MM.1S (cell line): ENCODE data around the gene PRLHR.

Experiments
- DNase-seq: peaks from one replicate; pipeline ENCODE4 v3.0.0-alpha.2; 2015
- H2AFZ ChIP-seq: fragments of 300-600 bp; sonication (generic); 2 replicates; pipeline ENCODE4 v1.6.0; 2016; ENCODE audit warnings: antibody characterized with exemption, low read length
- H3F3A ChIP-seq: fragments of 300-600 bp; sonication (generic); 2 replicates; pipeline ENCODE4 v1.6.1; 2016; ENCODE audit warnings: mild to moderate bottlenecking, antibody characterized with exemption, low read length, moderate library complexity, mixed read lengths; ENCODE audit not compliant: insufficient read depth
- H3K27ac ChIP-seq: fragments of 300-600 bp; sonication (generic); 2 replicates; pipeline ENCODE4 v1.5.1; 2016; ENCODE audit warnings: mild to moderate bottlenecking, low read length
- H3K27me3 ChIP-seq: fragments of 300-600 bp; sonication (generic); replicated peaks from 2 replicates; pipeline ENCODE4 v1.6.0; 2016; ENCODE audit warnings: low read length; ENCODE audit not compliant: insufficient read depth
- H3K36me3 ChIP-seq: fragments of 300-600 bp; sonication (generic); replicated peaks from 2 replicates; pipeline ENCODE4 v1.6.1; 2016; ENCODE audit warnings: mild to moderate bottlenecking, low read length, mixed read lengths; ENCODE audit not compliant: insufficient read depth
- H3K4me1 ChIP-seq: fragments of 300-600 bp; sonication (generic); 2 replicates; pipeline ENCODE4 v1.6.1; 2016; ENCODE audit warnings: low read length, mixed read lengths
- H3K4me2 ChIP-seq: fragments of 300-600 bp; sonication (generic); 2 replicates; pipeline ENCODE4 v1.6.0; 2016; ENCODE audit warnings: low read depth, low read length
- H3K4me3 ChIP-seq: fragments of 300-600 bp; sonication (generic); 2 replicates; pipeline ENCODE4 v1.5.1; 2016; ENCODE audit warnings: low read length, mixed read lengths
- H3K79me2 ChIP-seq: fragments of 300-600 bp; sonication (generic); 2 replicates; pipeline ENCODE4 v1.6.1; 2016; ENCODE audit warnings: mixed run types, low read length, mixed read lengths
- H3K9ac ChIP-seq: fragments of 300-600 bp; sonication (generic); 2 replicates; pipeline ENCODE4 v1.6.1; 2016; ENCODE audit warnings: low read length, mixed read lengths
- H3K9me2 ChIP-seq: fragments of 300-600 bp; sonication (generic); replicated peaks from 2 replicates; pipeline ENCODE4 v1.6.1; 2016; ENCODE audit warnings: mild to moderate bottlenecking, low read length, mixed read lengths; ENCODE audit not compliant: insufficient read depth
- H3K9me3 ChIP-seq: fragments of 300-600 bp; sonication (generic); replicated peaks from 2 replicates; pipeline ENCODE4 v1.6.1; 2016; ENCODE audit warnings: mild to moderate bottlenecking, low read length, mixed read lengths; ENCODE audit not compliant: insufficient read depth
- H4K20me1 ChIP-seq: fragments of 300-600 bp; sonication (generic); 2 replicates; pipeline ENCODE4 v1.6.1; 2016; ENCODE audit warnings: mild to moderate bottlenecking, low read length, moderate library complexity, mixed read lengths; ENCODE audit not compliant: insufficient read depth
- CTCF ChIP-seq: fragments of 300-600 bp; sonication (generic); IDR thresholded peaks from 2 replicates; pipeline ENCODE4 v1.5.1; 2016; ENCODE audit warnings: antibody characterized with exemption, low read length, mixed read lengths
- EZH2 ChIP-seq: fragments of 300-600 bp; sonication (generic); optimal IDR thresholded peaks from 2 replicates; pipeline ENCODE3; 2017; ENCODE audit warnings: low read depth, mild to moderate bottlenecking, antibody characterized with exemption, low read length, mixed read lengths
- EZH2phosphoT487 ChIP-seq: fragments of 300-600 bp; sonication (generic); IDR thresholded peaks from 2 replicates; pipeline ENCODE4 v1.6.1; 2018; ENCODE audit warnings: antibody characterized with exemption, low read length

PRLHR gene

GRCh38 chr10:118557946-118558345, 37.5 kb downstream of the PRLHR start:
- no peak for TF ChIP-seq EZH2phosphoT487
- H3K9ac ChIP-seq = no peak overlapping the region
- no peak for DNase-seq

GRCh38 chr10:118551535-118552100, 43.8 kb downstream of the PRLHR start:
- no peaks in the 10 kb centered on the region for H4K20me1 ChIP-seq
- H3K9me2 ChIP-seq = no peaks in the 10 kb centered on the region
- H3K4me1 ChIP-seq = no peaks in the 10 kb centered on the region
- no peak overlapping the region for H3K27ac ChIP-seq
- H2AFZ ChIP-seq = no peak overlapping the region
- no peak for DNase-seq
- no peak overlapping the region for H3K4me3 ChIP-seq
- no peaks in the 10 kb centered on the region for H3F3A ChIP-seq
- no peaks in the 10 kb centered on the region for H3K27me3 ChIP-seq
- no peaks in the 10 kb centered on the region for H3K36me3 ChIP-seq
- H3K79me2 ChIP-seq = no peaks in the 10 kb centered on the region
- TF ChIP-seq EZH2phosphoT487 (no peak), CTCF (no peak), EZH2 (no peak)
- no peak overlapping the region for H3K9ac ChIP-seq
- H3K9me3 ChIP-seq = no peaks in the 10 kb centered on the region
- no peak overlapping the region for H3K4me2 ChIP-seq

More at GRCh38 chr10:118557946-118558345, 37.5 kb downstream of the PRLHR start:
- H3K4me1 ChIP-seq = no peaks in the 10 kb centered on the region
- H3K9me2 ChIP-seq = no peaks in the 10 kb centered on the region
- no peaks in the 10 kb centered on the region for H3K36me3 ChIP-seq
- H3K27ac ChIP-seq = no peak overlapping the region
- no peaks in the 10 kb centered on the region for H3K9me3 ChIP-seq
- no peak overlapping the region for H3K4me2 ChIP-seq
- no peak overlapping the region for H2AFZ ChIP-seq
- H3K79me2 ChIP-seq = no peaks in the 10 kb centered on the region
- H3K4me3 ChIP-seq = no peak overlapping the region
- no peaks in the 10 kb centered on the region for H3F3A ChIP-seq
- H3K27me3 ChIP-seq = no peaks in the 10 kb centered on the region
- no peaks in the 10 kb centered on the region for H4K20me1 ChIP-seq

- Histone ChIP-seq H3K4me2 (no peak overlapping the region), H3K4me3 (no peak overlapping the region), H2AFZ (no peak overlapping the region), H3K79me2 (no peaks in the 10 kb centered on the region), H3K9me3 (no peaks in the 10 kb centered on the region), H4K20me1 (no peaks in the 10 kb centered on the region), H3K9ac (no peak overlapping the region), H3K4me1 (no peaks in the 10 kb centered on the region), H3K27me3 (no peaks in the 10 kb centered on the region), H3F3A (no peaks in the 10 kb centered on the region), H3K9me2 (no peaks in the 10 kb centered on the region), H3K27ac (no peak overlapping the region), H3K36me3 (no peaks in the 10 kb centered on the region)
- no peak for DNase-seq
- TF ChIP-seq EZH2 (no peak), EZH2phosphoT487 (no peak), CTCF (no peak)
Measured at GRCh38 chr10:118547282-118547681, 48.2 kb downstream of the PRLHR start.

GRCh38 chr10:118546479-118546878, 49.0 kb downstream of the PRLHR start:
- no peaks in the 10 kb centered on the region for H3K27me3 ChIP-seq
- H4K20me1 ChIP-seq = no peaks in the 10 kb centered on the region
- H3F3A ChIP-seq = no peaks in the 10 kb centered on the region
- H3K9ac ChIP-seq = no peak overlapping the region
- H3K4me3 ChIP-seq = no peak overlapping the region
- H3K79me2 ChIP-seq = no peaks in the 10 kb centered on the region
- no peaks in the 10 kb centered on the region for H3K36me3 ChIP-seq
- no peak for DNase-seq
- TF ChIP-seq CTCF (no peak), EZH2phosphoT487 (no peak), EZH2 (no peak)
- no peak overlapping the region for H3K4me2 ChIP-seq
- no peaks in the 10 kb centered on the region for H3K9me3 ChIP-seq
- H3K9me2 ChIP-seq = no peaks in the 10 kb centered on the region
- H2AFZ ChIP-seq = no peak overlapping the region
- H3K4me1 ChIP-seq = no peaks in the 10 kb centered on the region
- H3K27ac ChIP-seq = no peak overlapping the region
